Endodermal cell (in vitro differentiated cells): ENCODE data around the gene PRKAR1A. TPM values are rescaled to one million over a fixed set of nuclear protein-coding genes. Genes with fewer than 3 reads are reported as not detected.

Experiments used
- DNase-seq: peaks from one replicate; pipeline ENCODE4 v3.0.0-alpha.2; 2017
- H3K27ac ChIP-seq: 2 replicates; pipeline ENCODE4 v1.5.1; 2013; ENCODE audit warnings: mild to moderate bottlenecking, low read depth, low read length, moderate library complexity
- H3K27me3 ChIP-seq: 2 replicates; pipeline ENCODE4 v1.6.1; 2013; ENCODE audit warnings: mild to moderate bottlenecking, low read length, moderate library complexity; ENCODE audit not compliant: insufficient read depth, control insufficient read depth, poor library complexity, severe bottlenecking
- H3K36me3 ChIP-seq: 2 replicates; pipeline ENCODE4 v1.7.0; 2013; ENCODE audit warnings: mild to moderate bottlenecking, low read length, moderate library complexity; ENCODE audit not compliant: control insufficient read depth, insufficient read depth
- H3K4me1 ChIP-seq: one replicate; pipeline ENCODE4 v1.7.0; 2013; ENCODE audit warnings: low read length; ENCODE audit not compliant: control insufficient read depth, insufficient read depth
- H3K4me3 ChIP-seq: 2 replicates; pipeline ENCODE4 v1.5.1; 2013; ENCODE audit warnings: mild to moderate bottlenecking, low read length, moderate library complexity
- H3K9ac ChIP-seq: 2 replicates; pipeline ENCODE4 v1.6.1; 2013; ENCODE audit warnings: mild to moderate bottlenecking, low read length, moderate library complexity; ENCODE audit not compliant: poor library complexity, severe bottlenecking; ENCODE audit errors: extremely low read depth
- H3K9me3 ChIP-seq: 2 replicates; pipeline ENCODE4 v1.6.1; 2013; ENCODE audit warnings: mild to moderate bottlenecking, low read length, moderate library complexity; ENCODE audit not compliant: control insufficient read depth
- H3K27ac Mint-ChIP-seq: 2 replicates; pipeline ENCODE4 v1.8.0; 2020; ENCODE audit warnings: mixed read lengths
- H3K27me3 Mint-ChIP-seq: 2 replicates; pipeline ENCODE4 v1.8.0; 2021; ENCODE audit warnings: mild to moderate bottlenecking, mixed read lengths; ENCODE audit not compliant: insufficient read depth
- H3K36me3 Mint-ChIP-seq: 2 replicates; pipeline ENCODE4 v1.8.0; 2020; ENCODE audit warnings: low read depth, mixed read lengths
- H3K4me1 Mint-ChIP-seq: 2 replicates; pipeline ENCODE4 v1.8.0; 2020; ENCODE audit warnings: mixed read lengths
- H3K4me3 Mint-ChIP-seq: 2 replicates; pipeline ENCODE4 v1.8.0; 2020; ENCODE audit warnings: mild to moderate bottlenecking, moderate library complexity, mixed read lengths
- H3K9me3 Mint-ChIP-seq: 2 replicates; pipeline ENCODE4 v1.8.0; 2020; ENCODE audit warnings: mild to moderate bottlenecking, mixed read lengths
- WGBS, 2 experiments: methylation state at CpG; one replicate each; pipeline versions ENCODE4 v1.1.5 to v1.1.7; 2013; ENCODE audit warnings: missing lambda C conversion rate in 2 of 2, mixed read lengths in 1 of 2; ENCODE audit not compliant: insufficient coverage in 1 of 2, insufficient read length in 1 of 2; 5-methylcytosine and 5-hydroxymethylcytosine counted together
- total RNA-seq, 2 donors: library from RNA; stranded (reverse); fragmentation: NEBNext Ultra II Directional in 1 of 2; extraction: Animal tissue kit (Norgen Biotek cat#: 25700) in 1 of 2; gene quantifications; 2 replicates in 1 of 2; 3 replicates in 1 of 2; pipeline ENCODE4 v1.2.1, GENCODE V29; 2021
- TF ChIP-seq, protein P1 (sequence below): fragments of 200-600 bp; sonication (generic); conservative IDR thresholded peaks from 2 replicates; pipeline ENCODE4 v1.5.0; 2021; ENCODE audit warnings: antibody characterized with exemption, mild to moderate bottlenecking

PRKAR1A gene
- total RNA-seq, 2 donors from 2014 or later, result 194 to 227 TPM

DNA sequence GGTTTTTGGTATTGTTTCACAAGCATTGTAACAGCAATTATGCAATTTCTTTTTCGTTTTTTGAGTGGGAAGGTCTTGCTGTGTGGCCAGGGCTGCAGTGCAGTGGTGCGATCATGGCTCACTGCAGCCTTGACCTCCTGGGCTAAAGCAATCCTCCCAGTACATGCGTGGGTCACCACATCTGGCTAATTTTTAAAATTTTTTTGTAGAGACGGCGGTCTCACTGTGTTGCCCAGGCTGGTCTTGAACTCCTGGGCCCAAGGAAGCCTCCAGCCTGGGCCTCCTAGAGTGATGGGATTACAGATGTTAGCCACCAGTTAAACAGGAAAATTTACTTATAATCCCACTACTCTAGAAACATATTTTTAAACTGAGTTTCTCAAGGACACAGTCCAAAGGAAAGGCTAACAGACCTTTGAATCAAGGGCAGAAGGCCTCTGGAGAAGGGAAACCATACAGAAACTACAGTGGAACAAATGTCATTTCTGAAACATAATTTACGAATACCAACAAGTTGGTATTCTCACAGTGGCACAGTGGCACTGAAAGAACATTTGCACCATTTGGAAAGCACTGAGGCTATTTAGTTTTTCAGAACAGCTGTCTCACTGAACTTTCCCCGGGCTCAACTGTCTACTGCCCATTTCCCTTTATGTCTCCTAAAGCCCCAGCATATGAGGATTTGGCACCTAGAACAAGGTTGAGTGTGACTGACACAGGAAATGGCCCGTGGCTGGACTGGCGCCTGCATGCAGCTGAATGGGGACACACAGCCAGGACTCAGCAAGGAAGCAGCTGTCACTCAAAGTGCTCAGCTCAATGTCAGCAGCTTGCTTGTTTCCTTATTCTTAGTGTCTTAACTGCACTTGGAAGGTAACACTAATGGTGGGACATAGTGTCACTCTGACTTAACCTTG is 2.8 kb upstream of the PRKAR1A start:
- Histone ChIP-seq H3K36me3 (no peaks in the 10 kb centered on the region), H3K27ac (no peak overlapping the region), H3K9ac (no peak overlapping the region), H3K4me1 (no peaks in the 10 kb centered on the region), H3K4me3 (no peak overlapping the region), H3K27me3 (no peaks in the 10 kb centered on the region), H3K9me3 (no peaks in the 10 kb centered on the region)
- Mint-ChIP-seq H3K4me3 (no peak overlapping the region), H3K27me3 (no peaks in the 10 kb centered on the region), H3K4me1 (peaks cover 17% of the 10 kb centered on the region), H3K36me3 (no peaks in the 10 kb centered on the region), H3K9me3 (no peaks in the 10 kb centered on the region), H3K27ac (no peak overlapping the region)
- TF ChIP-seq, protein P1, sequence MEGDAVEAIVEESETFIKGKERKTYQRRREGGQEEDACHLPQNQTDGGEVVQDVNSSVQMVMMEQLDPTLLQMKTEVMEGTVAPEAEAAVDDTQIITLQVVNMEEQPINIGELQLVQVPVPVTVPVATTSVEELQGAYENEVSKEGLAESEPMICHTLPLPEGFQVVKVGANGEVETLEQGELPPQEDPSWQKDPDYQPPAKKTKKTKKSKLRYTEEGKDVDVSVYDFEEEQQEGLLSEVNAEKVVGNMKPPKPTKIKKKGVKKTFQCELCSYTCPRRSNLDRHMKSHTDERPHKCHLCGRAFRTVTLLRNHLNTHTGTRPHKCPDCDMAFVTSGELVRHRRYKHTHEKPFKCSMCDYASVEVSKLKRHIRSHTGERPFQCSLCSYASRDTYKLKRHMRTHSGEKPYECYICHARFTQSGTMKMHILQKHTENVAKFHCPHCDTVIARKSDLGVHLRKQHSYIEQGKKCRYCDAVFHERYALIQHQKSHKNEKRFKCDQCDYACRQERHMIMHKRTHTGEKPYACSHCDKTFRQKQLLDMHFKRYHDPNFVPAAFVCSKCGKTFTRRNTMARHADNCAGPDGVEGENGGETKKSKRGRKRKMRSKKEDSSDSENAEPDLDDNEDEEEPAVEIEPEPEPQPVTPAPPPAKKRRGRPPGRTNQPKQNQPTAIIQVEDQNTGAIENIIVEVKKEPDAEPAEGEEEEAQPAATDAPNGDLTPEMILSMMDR, result no peak
- 85 to 92% methylated on average over 9 of the region's 9 CpGs for WGBS, 2 experiments
- peak; percentile 61 for DNase-seq

DNA sequence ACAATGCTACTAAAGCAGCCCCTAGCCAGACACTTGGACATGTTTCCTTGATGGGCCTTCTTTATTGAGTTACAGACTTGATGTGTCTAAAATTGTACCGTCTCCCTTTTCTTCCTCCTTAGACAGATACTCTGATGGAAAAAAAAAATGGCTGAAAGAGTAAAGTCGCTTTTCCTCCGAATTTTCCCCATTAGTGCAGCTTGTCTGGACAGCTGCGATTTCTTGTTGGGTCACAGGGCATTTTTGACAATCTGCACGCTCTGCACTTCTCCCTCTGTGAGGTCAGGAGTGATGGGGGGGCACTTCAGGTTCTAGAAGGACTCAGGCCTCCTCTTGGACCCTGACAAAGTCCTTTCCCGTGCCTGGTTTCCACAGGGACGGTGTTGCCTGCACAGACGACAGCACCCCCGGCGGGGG is 968 bp upstream of the PRKAR1A start:
- Mint-ChIP-seq H3K27me3 (no peaks in the 10 kb centered on the region), H3K9me3 (peaks cover 5% of the 10 kb centered on the region), H3K4me3 (peak overlapping the region; percentile 98), H3K27ac (peak overlapping the region; percentile 80), H3K36me3 (peaks cover 14% of the 10 kb centered on the region), H3K4me1 (peaks cover 27% of the 10 kb centered on the region)
- WGBS, 2 experiments, result 18 to 30% methylated on average over 4 to 10 of the region's 10 CpGs
- Histone ChIP-seq H3K4me3 (peak overlapping the region; percentile 95), H3K9ac (peak overlapping the region; percentile 95), H3K27me3 (no peaks in the 10 kb centered on the region), H3K4me1 (peaks cover 4% of the 10 kb centered on the region), H3K36me3 (peaks cover 15% of the 10 kb centered on the region), H3K27ac (peak overlapping the region; percentile 97), H3K9me3 (peaks cover 14% of the 10 kb centered on the region)
- TF ChIP-seq, protein P1, result peak; percentile 43
- DNase-seq, result no peak

DNA sequence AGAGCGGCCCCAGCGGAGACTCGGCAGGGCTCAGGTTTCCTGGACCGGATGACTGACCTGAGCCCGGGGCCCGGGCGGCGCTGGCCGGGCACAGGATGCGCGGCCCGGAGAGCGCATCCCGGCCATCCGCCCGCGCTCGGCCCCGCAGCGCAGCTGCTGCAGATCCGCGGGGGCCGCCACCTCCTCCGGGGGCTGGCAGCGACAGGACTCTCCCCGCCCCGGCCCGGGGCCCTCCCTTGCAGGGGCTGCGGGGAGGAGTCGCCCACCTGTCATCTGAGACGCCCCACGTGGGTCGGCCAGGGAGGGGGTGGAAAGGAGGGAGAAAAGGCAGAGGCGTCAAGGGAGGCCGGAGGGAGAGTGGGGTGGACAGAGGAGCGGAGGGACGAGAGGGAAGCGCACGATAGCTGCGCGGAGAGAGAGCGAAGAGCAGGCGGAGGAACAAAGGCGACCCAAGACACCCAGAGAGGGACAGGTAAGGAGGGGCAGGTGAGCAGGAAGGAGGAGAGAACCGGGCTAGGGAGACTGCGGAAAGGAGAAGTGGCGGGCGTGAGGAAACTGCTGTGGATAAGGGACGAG is 471 bp upstream of the PRKAR1A start:
- peak overlapping the region; percentile 95 for H3K9ac ChIP-seq
- H3K9me3 ChIP-seq, result peaks cover 17% of the 10 kb centered on the region
- H3K4me1 ChIP-seq, result peaks cover 4% of the 10 kb centered on the region
- Mint-ChIP-seq H3K27me3 (no peaks in the 10 kb centered on the region), H3K4me1 (peaks cover 27% of the 10 kb centered on the region), H3K9me3 (peaks cover 6% of the 10 kb centered on the region), H3K36me3 (peaks cover 18% of the 10 kb centered on the region), H3K27ac (peak overlapping the region; percentile 99), H3K4me3 (peak overlapping the region; percentile 98)
- WGBS, 2 experiments, result 0% methylated on average over 12 to 48 of the region's 49 CpGs
- peak overlapping the region; percentile 95 for H3K4me3 ChIP-seq
- peak; percentile 94 for DNase-seq
- H3K36me3 ChIP-seq, result peaks cover 20% of the 10 kb centered on the region
- TF ChIP-seq, protein P1, result no peak
- H3K27me3 ChIP-seq, result no peaks in the 10 kb centered on the region
- H3K27ac ChIP-seq, result peak overlapping the region; percentile 97
